ENCODE data around the gene CRLF2.

CRLF2 gene

GRCh38 chrX:1170243-1170642, 42.2 kb downstream of the CRLF2 start:
- no peak overlapping the region for H3K4me3 ChIP-seq (ENCODE audit: low read depth, low read length)
- no peak for TF ChIP-seq CTCF (IDR thresholded peaks at IDR 0.05; ENCODE audit: borderline replicate concordance, insufficient read depth, low read depth, low read length)

- no peak overlapping the region for H3K4me3 ChIP-seq (ENCODE audit: low read depth, low read length)
- no peak for TF ChIP-seq CTCF (IDR thresholded peaks at IDR 0.05; ENCODE audit: borderline replicate concordance, insufficient read depth, low read depth, low read length)
These were observed 43.3 kb downstream of the CRLF2 start for GRCh38 chrX:1169189-1169588.

GRCh38 chrX:1167918-1168481, 44.4 kb downstream of the CRLF2 start:
- no peak for TF ChIP-seq CTCF (IDR thresholded peaks at IDR 0.05; ENCODE audit: borderline replicate concordance, insufficient read depth, low read depth, low read length)
- H3K4me3 ChIP-seq (ENCODE audit: low read depth, low read length), result no peak overlapping the region

GRCh38 chrX:1167466-1167865, 45.0 kb downstream of the CRLF2 start:
- H3K4me3 ChIP-seq (ENCODE audit: low read depth, low read length), result no peak overlapping the region
- no peak for TF ChIP-seq CTCF (IDR thresholded peaks at IDR 0.05; ENCODE audit: borderline replicate concordance, insufficient read depth, low read depth, low read length)

- TF ChIP-seq CTCF (IDR thresholded peaks at IDR 0.05; ENCODE audit: borderline replicate concordance, insufficient read depth, low read depth, low read length), result no peak
- no peak overlapping the region for H3K4me3 ChIP-seq (ENCODE audit: low read depth, low read length)
These were observed 46.8 kb downstream of the CRLF2 start for GRCh38 chrX:1165535-1166196.

GRCh38 chrX:1164322-1165288, 47.8 kb downstream of the CRLF2 start:
- H3K4me3 ChIP-seq (ENCODE audit: low read depth, low read length), result no peak overlapping the region
- TF ChIP-seq CTCF (IDR thresholded peaks at IDR 0.05; ENCODE audit: borderline replicate concordance, insufficient read depth, low read depth, low read length), result no peak

Measured in GM12875 (cell line).